ENCODE measurements around the gene RDH8.

- no peak for TF ChIP-seq CTCF (conservative IDR thresholded peaks at IDR 0.05; ENCODE audit: low read depth, low read length)
- TF ChIP-seq EZH2 (IDR thresholded peaks at IDR 0.05; ENCODE audit: low read length, unreplicated experiment), result no peak
Measured at GRCh38 chr19:10021446-10021845, 8.2 kb downstream of the RDH8 start.

Data from PC-3 (cell line).